A549 (cell line): Measurements from ENCODE around the gene KHSRP. TPM values are rescaled to one million over a fixed set of nuclear protein-coding genes. Genes with fewer than 3 reads are reported as not detected.

Experiments used
- ATAC-seq, 2 experiments: fragments of 200-7000 bp in 1 of 2; fragments of >200 bp in 1 of 2; cut with Nextera tagmentation in 1 of 2; cut with Tn5 transposase in 1 of 2; 3 replicates each; pipeline versions ENCODE4 v1.8.0 to v1.9.1; 2018 to 2020; ENCODE audit warnings: mild to moderate bottlenecking in 1 of 2, moderate library complexity in 1 of 2
- CTCF ChIA-PET: fragments of 300-600 bp; sonication (Branson Sonifier 250); formaldehyde crosslinking; extraction: SDS; loops from one replicate; lab custom pipeline; 2021; ENCODE audit warnings: antibody characterized with exemption, inconsistent platforms; lab: Yijun Ruan, JAX
- POLR2A ChIA-PET: fragments of 350-600 bp; formaldehyde crosslinking; extraction: SDS; loops from one replicate; lab custom pipeline; 2021; ENCODE audit warnings: antibody characterized with exemption, inconsistent platforms; lab: Yijun Ruan, JAX
- DNase-seq, 2 experiments: peaks; one replicate each; pipeline versions ENCODE4 v3.0.0 to v3.0.0-alpha.2; 2011 to 2016; ENCODE audit warnings: low read depth in 1 of 2, low spot score in 1 of 2
- FAIRE-seq: peaks from 2 replicates; lab custom pipeline; 2011; peaks lifted over from hg19 to GRCh38; lab: Jason Lieb, UNC
- H3K27ac ChIP-seq, 2 experiments: fragments of >200 bp; sonication (Bioruptor Twin); formaldehyde crosslinking; 3 replicates each; pipeline ENCODE4 v1.5.1; 2016 to 2017
- H3K4me1 ChIP-seq: fragments of >200 bp; sonication (Bioruptor Twin); formaldehyde crosslinking; 3 replicates; pipeline ENCODE4 v1.6.1; 2016
- H3K4me2 ChIP-seq: fragments of >200 bp; sonication (Bioruptor Twin); formaldehyde crosslinking; 3 replicates; pipeline ENCODE4 v1.6.1; 2016
- H3K4me3 ChIP-seq: fragments of >200 bp; sonication (Bioruptor Twin); formaldehyde crosslinking; 3 replicates; pipeline ENCODE4 v1.5.1; 2016
- H3K9me3 ChIP-seq: fragments of >200 bp; sonication (Bioruptor Twin); formaldehyde crosslinking; 3 replicates; pipeline ENCODE4 v1.6.1; 2016
- CBX8 ChIP-seq: fragments of 200-600 bp; sonication (generic); IDR thresholded peaks from 2 replicates; pipeline ENCODE4 v1.6.1; 2016
- CEBPB ChIP-seq, 2 experiments: fragments of >200 bp in 1 of 2; sonication (Bioruptor Twin) in 1 of 2; formaldehyde crosslinking in 1 of 2; IDR thresholded peaks; 2 replicates each; pipeline ENCODE4 v1.6.1; 2012 to 2016
- EHMT2 ChIP-seq: fragments of 200-600 bp; sonication (generic); IDR thresholded peaks from 2 replicates; pipeline ENCODE4 v1.6.1; 2016; ENCODE audit warnings: antibody characterized with exemption, low read depth, mild to moderate bottlenecking, moderate library complexity
- ESRRA ChIP-seq: fragments of 150-350 bp; IDR thresholded peaks from 2 replicates; pipeline ENCODE4 v1.6.1; 2014; ENCODE audit warnings: mild to moderate bottlenecking, low read length, borderline replicate concordance
- FOSL2 ChIP-seq, 2 experiments: fragments of 450-650 bp in 1 of 2; fragments of >200 bp in 1 of 2; sonication (Bioruptor Twin) in 1 of 2; formaldehyde crosslinking; IDR thresholded peaks; 2 replicates each; pipeline versions ENCODE4 v1.5.0 to v1.6.1; 2016 to 2020; ENCODE audit warnings: mild to moderate bottlenecking in 1 of 2, moderate library complexity in 1 of 2
- FOXS1 ChIP-seq: fragments of 250-450 bp; sonication (Bioruptor Pico); IDR thresholded peaks from 2 replicates; pipeline ENCODE4 v1.5.0; 2020; ENCODE audit warnings: mild to moderate bottlenecking, moderate library complexity
- HOXB5 ChIP-seq: fragments of 250-450 bp; sonication (Bioruptor Pico); IDR thresholded peaks from 2 replicates; pipeline ENCODE4 v1.5.0; 2020; ENCODE audit warnings: mild to moderate bottlenecking, moderate library complexity
- POLR2AphosphoS2 ChIP-seq: conservative IDR thresholded peaks from 2 replicates; pipeline ENCODE4 v1.6.1; 2012; ENCODE audit warnings: low read length, improper control_type of control experiment, inconsistent platforms
- RAD21 ChIP-seq, 2 experiments: fragments of >200 bp in 1 of 2; sonication (Bioruptor Twin) in 1 of 2; formaldehyde crosslinking in 1 of 2; IDR thresholded peaks in 1 of 2; conservative IDR thresholded peaks in 1 of 2; 2 replicates in 1 of 2; 3 replicates in 1 of 2; pipeline ENCODE4 v1.6.1; 2012 to 2018; ENCODE audit warnings: inconsistent platforms in 1 of 2
- RARB ChIP-seq: fragments of 250-450 bp; sonication (Bioruptor Pico); IDR thresholded peaks from 2 replicates; pipeline ENCODE4 v1.8.0; 2021; ENCODE audit warnings: mild to moderate bottlenecking, moderate library complexity
- TFCP2L1 ChIP-seq: fragments of 250-450 bp; sonication (Bioruptor Pico); IDR thresholded peaks from 2 replicates; pipeline ENCODE4 v1.5.0; 2021; ENCODE audit warnings: mild to moderate bottlenecking
- ZNF302 ChIP-seq: fragments of 250-450 bp; sonication (Bioruptor Pico); IDR thresholded peaks from 2 replicates; pipeline ENCODE4 v1.9.0; 2021; ENCODE audit warnings: inconsistent platforms, mild to moderate bottlenecking, moderate library complexity
- WGBS: methylation state at CpG from one replicate; pipeline ENCODE4 v1.1.6; 2017; ENCODE audit errors: missing lambda C conversion rate; 5-methylcytosine and 5-hydroxymethylcytosine counted together
- polyA plus RNA-seq, 4 experiments: library from polyadenylated mRNA; depleted of rRNA in 3 of 4; stranded (reverse); fragments of >200 nt; fragmentation: RNase III in 1 of 4; extraction: RNeasy Plus Mini Kit Qiagen cat#74134 plus additional on column Dnase treatment in 1 of 4; gene quantifications; 2 replicates in 3 of 4; 3 replicates in 1 of 4; pipeline ENCODE4 v1.2.3, GENCODE V29; 2011 to 2017
- small RNA-seq, 6 experiments: library from RNA; depleted of rRNA; stranded (forward); fragments of <200 nt; gene quantifications; one replicate each; pipeline ENCODE3, GENCODE V24; 2012
- TF ChIP-seq, protein P1 (sequence below): fragments of >200 bp; sonication (Bioruptor Twin); formaldehyde crosslinking; IDR thresholded peaks from 3 replicates; pipeline ENCODE4 v1.6.1; 2016
- TF ChIP-seq, protein P2 (sequence below): IDR thresholded peaks from 2 replicates; pipeline ENCODE4 v1.6.1; 2012
- TF ChIP-seq, protein P3 (sequence below): fragments of 250-450 bp; sonication (Bioruptor Pico); IDR thresholded peaks from 2 replicates; pipeline ENCODE4 v1.5.0; 2020; ENCODE audit warnings: low read depth, mild to moderate bottlenecking, moderate library complexity

The KHSRP gene
- polyA plus RNA-seq, 2 of the 4 experiments (the other 2 are of a cell fraction), result 54.3 to 192 TPM

DNA sequence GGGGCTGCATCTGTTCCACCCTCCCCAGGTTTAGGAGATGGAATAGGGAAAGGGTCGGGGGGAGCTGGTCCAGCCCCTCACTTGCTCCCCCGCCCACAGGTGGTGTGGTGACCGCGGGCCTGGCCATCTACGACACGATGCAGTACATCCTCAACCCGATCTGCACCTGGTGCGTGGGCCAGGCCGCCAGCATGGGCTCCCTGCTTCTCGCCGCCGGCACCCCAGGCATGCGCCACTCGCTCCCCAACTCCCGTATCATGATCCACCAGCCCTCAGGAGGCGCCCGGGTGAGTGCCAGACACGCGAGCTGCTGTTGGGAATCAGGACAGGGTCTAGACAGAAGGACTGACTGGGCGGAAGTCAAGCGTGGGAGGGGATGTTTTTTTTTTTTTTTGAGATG, 60.3 kb downstream of the KHSRP start:
- H3K4me3 ChIP-seq, result no peak overlapping the region
- DNase-seq, result no peak
- H3K4me2 ChIP-seq, result no peak overlapping the region
- CTCF ChIA-PET, result interaction anchor here (1.2 kb wide), 1 partner anchor 238 kb away, joined by 3 read pairs; no protein-coding TSS in a partner anchor
- H3K4me1 ChIP-seq, result peaks cover 7% of the 10 kb centered on the region; the same call in 1 of the 3 replicates
- WGBS, result 94% methylated on average over 16 of the region's 21 CpGs
- TF ChIP-seq CBX8 (no peak), ZNF302 (no peak), TFCP2L1 (CRISPR knock-in tag) (no peak), RARB (CRISPR knock-in tag) (no peak), HOXB5 (CRISPR knock-in tag) (no peak), FOXS1 (no peak), EHMT2 (no peak), RAD21 (conservative IDR thresholded peaks at IDR 0.05 in 1 of 2, IDR thresholded peaks at IDR 0.05 in 1 of 2) (no peak), ESRRA (no peak), CEBPB (IDR thresholded peaks at IDR 0.05) (no peak), POLR2AphosphoS2 (no peak), FOSL2 (IDR thresholded peaks at IDR 0.05) (no peak), FOSL2 (CRISPR knock-in tag; IDR thresholded peaks at IDR 0.05) (no peak)
- TF ChIP-seq, protein P1, sequence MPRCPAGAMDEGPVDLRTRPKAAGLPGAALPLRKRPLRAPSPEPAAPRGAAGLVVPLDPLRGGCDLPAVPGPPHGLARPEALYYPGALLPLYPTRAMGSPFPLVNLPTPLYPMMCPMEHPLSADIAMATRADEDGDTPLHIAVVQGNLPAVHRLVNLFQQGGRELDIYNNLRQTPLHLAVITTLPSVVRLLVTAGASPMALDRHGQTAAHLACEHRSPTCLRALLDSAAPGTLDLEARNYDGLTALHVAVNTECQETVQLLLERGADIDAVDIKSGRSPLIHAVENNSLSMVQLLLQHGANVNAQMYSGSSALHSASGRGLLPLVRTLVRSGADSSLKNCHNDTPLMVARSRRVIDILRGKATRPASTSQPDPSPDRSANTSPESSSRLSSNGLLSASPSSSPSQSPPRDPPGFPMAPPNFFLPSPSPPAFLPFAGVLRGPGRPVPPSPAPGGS, result no peak
- TF ChIP-seq, protein P2, sequence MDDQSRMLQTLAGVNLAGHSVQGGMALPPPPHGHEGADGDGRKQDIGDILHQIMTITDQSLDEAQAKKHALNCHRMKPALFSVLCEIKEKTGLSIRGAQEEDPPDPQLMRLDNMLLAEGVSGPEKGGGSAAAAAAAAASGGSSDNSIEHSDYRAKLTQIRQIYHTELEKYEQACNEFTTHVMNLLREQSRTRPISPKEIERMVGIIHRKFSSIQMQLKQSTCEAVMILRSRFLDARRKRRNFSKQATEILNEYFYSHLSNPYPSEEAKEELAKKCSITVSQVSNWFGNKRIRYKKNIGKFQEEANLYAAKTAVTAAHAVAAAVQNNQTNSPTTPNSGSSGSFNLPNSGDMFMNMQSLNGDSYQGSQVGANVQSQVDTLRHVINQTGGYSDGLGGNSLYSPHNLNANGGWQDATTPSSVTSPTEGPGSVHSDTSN, result no peak
- TF ChIP-seq, protein P3, sequence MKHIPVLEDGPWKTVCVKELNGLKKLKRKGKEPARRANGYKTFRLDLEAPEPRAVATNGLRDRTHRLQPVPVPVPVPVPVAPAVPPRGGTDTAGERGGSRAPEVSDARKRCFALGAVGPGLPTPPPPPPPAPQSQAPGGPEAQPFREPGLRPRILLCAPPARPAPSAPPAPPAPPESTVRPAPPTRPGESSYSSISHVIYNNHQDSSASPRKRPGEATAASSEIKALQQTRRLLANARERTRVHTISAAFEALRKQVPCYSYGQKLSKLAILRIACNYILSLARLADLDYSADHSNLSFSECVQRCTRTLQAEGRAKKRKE, result no peak
- no peaks in the 10 kb centered on the region for H3K9me3 ChIP-seq
- H3K27ac ChIP-seq, result no peak overlapping the region
- no peak for FAIRE-seq
- no peak for ATAC-seq
- POLR2A ChIA-PET, result interaction anchor here (1.0 kb wide), 1 partner anchor 8 kb away, joined by 4 read pairs; the partner anchor contains the start of gene ALKBH7

Small RNA genes within 50 kb of the gene (small RNA-seq; reads per million reads assigned to genes)
- gene MIR6790, result 0 to 0.39 (median 0) reads per million in 6 experiments
- 0 reads per million in 6 experiments for gene MIR6885

Other genes starting within 250 kb of the KHSRP start
- gene MLLT1, start 144.8 kb downstream of the KHSRP start, polyA plus RNA-seq (2011; rRNA removed), result 6.3 and 7.4 TPM in 2 replicates
- gene MLLT1, start 144.8 kb downstream of the KHSRP start, polyA plus RNA-seq (2017; fragmentation: RNase III; extraction: RNeasy Plus Mini Kit Qiagen cat#74134 plus additional on column Dnase treatment), result 14.6 to 18.6 TPM (median 17.5 TPM) in 3 replicates
- gene ACER1, start 91.2 kb downstream of the KHSRP start, polyA plus RNA-seq (2011; rRNA removed), result not detected in 2 replicates
- gene ACER1, start 91.2 kb downstream of the KHSRP start, polyA plus RNA-seq (2017; fragmentation: RNase III; extraction: RNeasy Plus Mini Kit Qiagen cat#74134 plus additional on column Dnase treatment), result not detected in 3 replicates
- gene CLPP, start 63.3 kb downstream of the KHSRP start, polyA plus RNA-seq (2011; rRNA removed), result 28.2 and 35.2 TPM in 2 replicates
- gene CLPP, start 63.3 kb downstream of the KHSRP start, polyA plus RNA-seq (2017; fragmentation: RNase III; extraction: RNeasy Plus Mini Kit Qiagen cat#74134 plus additional on column Dnase treatment), result 45.2 to 51.8 TPM (median 49.9 TPM) in 3 replicates
- gene ALKBH7, start 52.0 kb downstream of the KHSRP start, polyA plus RNA-seq (2011; rRNA removed), result 9.9 and 10.2 TPM in 2 replicates
- 14.9 to 18.1 TPM (median 18.1 TPM) in 3 replicates for gene ALKBH7, start 52.0 kb downstream of the KHSRP start, polyA plus RNA-seq (2017; fragmentation: RNase III; extraction: RNeasy Plus Mini Kit Qiagen cat#74134 plus additional on column Dnase treatment)
- 0.34 and 0.62 TPM in 2 replicates for gene PSPN, start 48.9 kb downstream of the KHSRP start, polyA plus RNA-seq (2011; rRNA removed)
- 0.71 to 0.75 TPM (median 0.71 TPM) in 3 replicates for gene PSPN, start 48.9 kb downstream of the KHSRP start, polyA plus RNA-seq (2017; fragmentation: RNase III; extraction: RNeasy Plus Mini Kit Qiagen cat#74134 plus additional on column Dnase treatment)
- gene GTF2F1, start 31.6 kb downstream of the KHSRP start, polyA plus RNA-seq (2011; rRNA removed), result 32.1 and 39.0 TPM in 2 replicates
- gene GTF2F1, start 31.6 kb downstream of the KHSRP start, polyA plus RNA-seq (2017; fragmentation: RNase III; extraction: RNeasy Plus Mini Kit Qiagen cat#74134 plus additional on column Dnase treatment), result 75.0 to 76.8 TPM (median 75.3 TPM) in 3 replicates
- gene SLC25A41, start 9.0 kb upstream of the KHSRP start, polyA plus RNA-seq (2011; rRNA removed), result 0.09 and 0.17 TPM in 2 replicates
- gene SLC25A41, start 9.0 kb upstream of the KHSRP start, polyA plus RNA-seq (2017; fragmentation: RNase III; extraction: RNeasy Plus Mini Kit Qiagen cat#74134 plus additional on column Dnase treatment), result 0.15 to 0.26 TPM (median 0.22 TPM) in 3 replicates
- 3.3 and 7.3 TPM in 2 replicates for gene SLC25A23, start 35.0 kb upstream of the KHSRP start, polyA plus RNA-seq (2011; rRNA removed)
- 15.5 to 18.6 TPM (median 18.2 TPM) in 3 replicates for gene SLC25A23, start 35.0 kb upstream of the KHSRP start, polyA plus RNA-seq (2017; fragmentation: RNase III; extraction: RNeasy Plus Mini Kit Qiagen cat#74134 plus additional on column Dnase treatment)
- gene CRB3, start 39.5 kb upstream of the KHSRP start, polyA plus RNA-seq (2011; rRNA removed), result 1.9 TPM in 2 replicates
- 4.2 to 5.7 TPM (median 4.5 TPM) in 3 replicates for gene CRB3, start 39.5 kb upstream of the KHSRP start, polyA plus RNA-seq (2017; fragmentation: RNase III; extraction: RNeasy Plus Mini Kit Qiagen cat#74134 plus additional on column Dnase treatment)
- gene DENND1C, start 57.0 kb upstream of the KHSRP start, polyA plus RNA-seq (2011; rRNA removed), result 0.26 and 0.30 TPM in 2 replicates
- 0.22 to 0.32 TPM (median 0.28 TPM) in 3 replicates for gene DENND1C, start 57.0 kb upstream of the KHSRP start, polyA plus RNA-seq (2017; fragmentation: RNase III; extraction: RNeasy Plus Mini Kit Qiagen cat#74134 plus additional on column Dnase treatment)
- 2.2 and 2.5 TPM in 2 replicates for gene TUBB4A, start 77.5 kb upstream of the KHSRP start, polyA plus RNA-seq (2011; rRNA removed)
- gene TUBB4A, start 77.5 kb upstream of the KHSRP start, polyA plus RNA-seq (2017; fragmentation: RNase III; extraction: RNeasy Plus Mini Kit Qiagen cat#74134 plus additional on column Dnase treatment), result 15.4 to 17.6 TPM (median 17.5 TPM) in 3 replicates
- gene TNFSF9, start 106.2 kb upstream of the KHSRP start, polyA plus RNA-seq (2011; rRNA removed), result 5.4 and 6.3 TPM in 2 replicates
- 11.1 to 16.7 TPM (median 15.9 TPM) in 3 replicates for gene TNFSF9, start 106.2 kb upstream of the KHSRP start, polyA plus RNA-seq (2017; fragmentation: RNase III; extraction: RNeasy Plus Mini Kit Qiagen cat#74134 plus additional on column Dnase treatment)
- gene CD70, start 166.3 kb upstream of the KHSRP start, polyA plus RNA-seq (2011; rRNA removed), result 7.7 and 10.0 TPM in 2 replicates
- gene CD70, start 166.3 kb upstream of the KHSRP start, polyA plus RNA-seq (2017; fragmentation: RNase III; extraction: RNeasy Plus Mini Kit Qiagen cat#74134 plus additional on column Dnase treatment), result 25.0 to 43.3 TPM (median 35.7 TPM) in 3 replicates
- gene TNFSF14, start 245.3 kb upstream of the KHSRP start, polyA plus RNA-seq (2011; rRNA removed), result 0.12 and 0.25 TPM in 2 replicates
- 0.40 to 0.49 TPM (median 0.46 TPM) in 3 replicates for gene TNFSF14, start 245.3 kb upstream of the KHSRP start, polyA plus RNA-seq (2017; fragmentation: RNase III; extraction: RNeasy Plus Mini Kit Qiagen cat#74134 plus additional on column Dnase treatment)